ENCODE results near the gene PALLD.
"Not testable (repeated sequence)": the region's sequence is repeated elsewhere in the genome, so short reads cannot be mapped to it uniquely, and the experiment has no call there.

The PALLD gene

GRCh38 chr4:168804146-168804545 lies 307.3 kb downstream of the PALLD start (continued):
- no peak for TF ChIP-seq ZNF580 (tag by site-specific recombination; IDR thresholded peaks at IDR 0.05)

- TF ChIP-seq ZFP3 (tag by site-specific recombination; IDR thresholded peaks at IDR 0.05; ENCODE audit: low read depth) (no peak), ZNF555 (tag by site-specific recombination; conservative IDR thresholded peaks at IDR 0.05) (no peak), ZNF157 (tag by site-specific recombination; IDR thresholded peaks at IDR 0.05) (no peak), ZNF174 (tag by site-specific recombination; IDR thresholded peaks at IDR 0.05) (no peak), ZNF2 (tag by site-specific recombination; IDR thresholded peaks at IDR 0.05) (no peak), ZNF280D (tag by site-specific recombination; IDR thresholded peaks at IDR 0.05) (no peak), ZNF280C (tag by site-specific recombination; IDR thresholded peaks at IDR 0.05) (no peak)
- no peaks in the 10 kb centered on the region for H3K9me3 ChIP-seq (ENCODE audit: control insufficient read depth, insufficient read depth, low read depth, low read length)
- no peaks in the 10 kb centered on the region for H3K4me1 ChIP-seq (ENCODE audit: control insufficient read depth, insufficient read depth, low read length)
- POLR2A ChIA-PET, result no interaction called here
- H3K27ac ChIP-seq (ENCODE audit: extremely low read depth, low read depth, low read length), result no peak overlapping the region
- no peak overlapping the region for H3K4me3 ChIP-seq (ENCODE audit: low read depth, low read length)
- CTCF ChIA-PET, result no interaction called here
- H3K36me3 ChIP-seq (ENCODE audit: control insufficient read depth in 2 of 2, insufficient read depth in 1 of 2, low read length in 2 of 2), result no peaks in the 10 kb centered on the region
These were observed 308.5 kb downstream of the PALLD start for GRCh38 chr4:168805341-168805740.

- H3K27ac ChIP-seq (ENCODE audit: extremely low read depth, low read depth, low read length); POLR2A ChIA-PET; H3K9me3 ChIP-seq (ENCODE audit: control insufficient read depth, insufficient read depth, low read depth, low read length); H3K4me3 ChIP-seq (ENCODE audit: low read depth, low read length); H3K4me1 ChIP-seq (ENCODE audit: control insufficient read depth, insufficient read depth, low read length); H3K36me3 ChIP-seq (ENCODE audit: control insufficient read depth in 2 of 2, insufficient read depth in 1 of 2, low read length in 2 of 2); CTCF ChIA-PET: not testable (repeated sequence)
These were observed 309.4 kb downstream of the PALLD start for GRCh38 chr4:168806247-168806646.

- Histone ChIP-seq H3K27ac (ENCODE audit: extremely low read depth, low read depth, low read length) (no peak overlapping the region), H3K9me3 (ENCODE audit: control insufficient read depth, insufficient read depth, low read depth, low read length) (no peaks in the 10 kb centered on the region), H3K36me3 (ENCODE audit: control insufficient read depth in 2 of 2, insufficient read depth in 1 of 2, low read length in 2 of 2) (no peaks in the 10 kb centered on the region), H3K4me1 (ENCODE audit: control insufficient read depth, insufficient read depth, low read length) (peaks cover 5% of the 10 kb centered on the region; the same call in 1 of the 2 replicates), H3K4me3 (ENCODE audit: low read depth, low read length) (no peak overlapping the region)
- no peak for TF ChIP-seq ZBTB7A (tag by site-specific recombination; IDR thresholded peaks at IDR 0.05; ENCODE audit: low read depth)
- TF ChIP-seq ZNF580 (tag by site-specific recombination; IDR thresholded peaks at IDR 0.05), result no peak
- no peak for TF ChIP-seq ZNF626 (tag by site-specific recombination; IDR thresholded peaks at IDR 0.05)
- TF ChIP-seq ZNF155 (tag by site-specific recombination; IDR thresholded peaks at IDR 0.05), result no peak
- no peak for TF ChIP-seq ZNF184 (tag by site-specific recombination; IDR thresholded peaks at IDR 0.05)
- TF ChIP-seq BCL11B (tag by site-specific recombination; IDR thresholded peaks at IDR 0.05; ENCODE audit: low read depth), result no peak
- no peak for TF ChIP-seq ZNF175 (tag by site-specific recombination; IDR thresholded peaks at IDR 0.05)
- TF ChIP-seq SP3 (tag by site-specific recombination; IDR thresholded peaks at IDR 0.05), result no peak
- no peak for TF ChIP-seq INSM2 (tag by site-specific recombination; IDR thresholded peaks at IDR 0.05)
- ChIA-PET CTCF (interaction anchor here (0.9 kb wide), 1 partner anchor 11 kb away, joined by 4 read pairs; no protein-coding TSS in a partner anchor), POLR2A (no interaction called here)
These were observed 314.4 kb downstream of the PALLD start for GRCh38 chr4:168811207-168811606.

Data from HEK293 (cell line).